ENCODE measurements around the gene FAM120C. TPM values are rescaled to one million over a fixed set of nuclear protein-coding genes. Genes with fewer than 3 reads are reported as not detected.

FAM120C gene
- polyA plus RNA-seq, 12 donors, result 5.0 to 9.8 (median 7.5) TPM; not detected in 1

GRCh38 chrX:54166915-54167314 is 16.1 kb downstream of the FAM120C start:
- DNase-seq, result no peak

GRCh38 chrX:54157561-54157960 is 25.5 kb downstream of the FAM120C start:
- no peak for DNase-seq

GRCh38 chrX:54134269-54134668 is 48.8 kb downstream of the FAM120C start:
- no peak for DNase-seq

GRCh38 chrX:54116391-54116790 is 66.7 kb downstream of the FAM120C start:
- DNase-seq, result no peak

- no peak for DNase-seq
Measured at GRCh38 chrX:54093571-54093970, 89.5 kb downstream of the FAM120C start.

GRCh38 chrX:54093159-54093558 is 89.9 kb downstream of the FAM120C start:
- no peak for DNase-seq

GRCh38 chrX:54090880-54091279 is 92.2 kb downstream of the FAM120C start:
- DNase-seq, result no peak

- DNase-seq, result no peak
Measured at GRCh38 chrX:54089191-54089590, 93.9 kb downstream of the FAM120C start.

- no peak for DNase-seq
Measured at GRCh38 chrX:54087661-54088060, 95.4 kb downstream of the FAM120C start.

GRCh38 chrX:54085666-54086065 is 97.4 kb downstream of the FAM120C start:
- no peak for DNase-seq

GRCh38 chrX:54076903-54077302 is 106.2 kb downstream of the FAM120C start:
- no peak for DNase-seq

- DNase-seq, result no peak
Measured at GRCh38 chrX:54074826-54075225, 108.2 kb downstream of the FAM120C start.

- no peak for DNase-seq
Measured at GRCh38 chrX:54067766-54068165, 115.3 kb downstream of the FAM120C start.

- DNase-seq, result no peak
Measured at GRCh38 chrX:54066841-54067240, 116.2 kb downstream of the FAM120C start.

- no peak for DNase-seq
Measured at GRCh38 chrX:54064564-54064963, 118.5 kb downstream of the FAM120C start.

GRCh38 chrX:54063361-54063760 is 119.7 kb downstream of the FAM120C start:
- DNase-seq, result no peak

GRCh38 chrX:54049801-54050200 is 133.3 kb downstream of the FAM120C start:
- no peak for DNase-seq

- DNase-seq, result no peak
Measured at GRCh38 chrX:54048412-54048811, 134.6 kb downstream of the FAM120C start.

GRCh38 chrX:54045563-54046228 is 137.4 kb downstream of the FAM120C start:
- no peak for DNase-seq

- DNase-seq, result no peak
Measured at GRCh38 chrX:54044877-54045338, 138.1 kb downstream of the FAM120C start.

GRCh38 chrX:54044126-54044876 is 138.8 kb downstream of the FAM120C start, which contains the start of gene PHF8:
Gene PHF8, minus strand, starts transcription at chrX:54044473. Its CDS starts 1,745 bp downstream, at chrX:54042728.
- peak; percentile 91 for DNase-seq

- DNase-seq, result peak; percentile 27
Measured at GRCh38 chrX:54043541-54044125, 139.4 kb downstream of the FAM120C start.

GRCh38 chrX:54043056-54043455 is 140.0 kb downstream of the FAM120C start:
- peak; percentile 13 for DNase-seq
